Activated CD8-positive, alpha-beta memory T cell treated with anti-CD3 and anti-CD28 coated beads, Interleukin-2, amount 50 U/mL, for 1 hour (primary cell): ENCODE data around the gene TARBP1.

ENCODE experiments used
- DNase-seq: peaks from one replicate; pipeline ENCODE4 v3.0.0-alpha.2; 2020; ENCODE audit errors: extremely low read depth

TARBP1 gene

DNA sequence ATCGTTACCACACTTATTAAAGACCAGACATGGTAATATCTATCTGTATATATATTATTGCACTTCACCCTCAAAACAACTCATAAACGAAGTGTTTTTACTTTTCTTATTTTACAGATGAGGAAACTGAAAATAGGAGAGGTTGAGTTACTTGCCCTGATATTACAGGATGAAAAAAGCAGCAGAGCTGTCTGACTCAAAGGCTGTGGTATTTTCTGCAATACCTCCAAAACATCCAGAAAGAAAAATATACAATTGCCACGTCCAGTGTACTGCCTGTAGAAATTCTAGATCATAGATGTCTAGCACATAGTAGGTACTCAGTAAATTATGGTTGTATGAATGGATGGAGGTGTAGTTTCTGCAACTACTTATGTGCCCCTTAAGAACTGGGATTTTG, 5.2 kb upstream of the TARBP1 start:
- DNase-seq = no peak

DNA sequence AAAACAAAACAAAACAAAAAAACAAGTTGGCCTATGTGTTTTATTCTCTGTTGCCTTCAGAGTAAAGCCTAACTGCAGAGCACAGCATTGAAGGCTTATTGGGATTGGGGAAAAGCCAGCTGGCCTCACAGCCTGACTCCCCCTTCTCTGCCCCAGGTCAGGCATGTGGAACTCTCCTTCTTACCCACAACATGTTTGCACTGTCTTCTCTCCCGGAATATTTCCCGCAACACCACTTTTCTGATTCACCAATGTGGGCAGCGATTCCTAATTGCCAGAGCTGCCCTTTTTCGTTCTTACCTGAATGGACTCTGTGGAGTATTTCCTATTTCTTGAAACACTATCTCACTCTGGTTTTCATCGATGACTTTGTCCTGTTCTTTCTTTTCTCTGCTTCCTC, 2.8 kb upstream of the TARBP1 start:
- no peak for DNase-seq

DNA sequence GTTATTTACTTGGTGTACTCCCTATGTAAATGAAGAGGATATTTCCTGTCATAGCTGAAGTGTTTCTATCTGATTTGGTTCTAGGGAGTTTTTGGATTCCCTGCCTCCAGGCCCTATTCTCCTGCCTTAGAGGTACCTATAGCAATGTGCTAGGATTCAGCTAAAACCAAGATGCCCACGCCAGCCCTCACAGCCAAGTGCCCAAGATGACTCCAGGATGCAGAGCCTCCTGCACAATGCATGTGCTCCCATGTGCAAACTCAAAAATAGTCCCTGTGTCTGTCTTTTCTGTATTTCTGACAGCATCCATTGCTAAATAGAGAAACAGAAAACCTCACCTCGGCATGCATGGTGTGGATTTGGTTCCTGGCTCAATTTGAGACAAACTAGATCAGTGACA, 887 bp upstream of the TARBP1 start:
- no peak for DNase-seq

DNA sequence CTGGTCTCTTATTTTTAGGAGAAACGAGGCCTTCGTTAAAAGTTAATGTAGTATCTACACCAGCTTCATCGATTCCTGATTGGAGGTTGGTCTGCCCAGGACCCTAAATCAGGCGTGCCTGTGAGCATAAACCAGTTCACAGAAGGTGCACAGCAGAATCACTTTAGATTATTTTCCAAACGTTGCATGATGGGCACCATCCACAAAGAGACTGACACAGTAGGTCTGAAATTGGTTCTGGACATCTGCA, 256 bp upstream of the TARBP1 start:
- DNase-seq = no peak

GRCh38 chr1:234478152-234478480, 863 bp downstream of the TARBP1 start:
- peak; percentile 33 for DNase-seq

GRCh38 chr1:234477386-234478151, 1.4 kb downstream of the TARBP1 start:
- DNase-seq = no peak

DNA sequence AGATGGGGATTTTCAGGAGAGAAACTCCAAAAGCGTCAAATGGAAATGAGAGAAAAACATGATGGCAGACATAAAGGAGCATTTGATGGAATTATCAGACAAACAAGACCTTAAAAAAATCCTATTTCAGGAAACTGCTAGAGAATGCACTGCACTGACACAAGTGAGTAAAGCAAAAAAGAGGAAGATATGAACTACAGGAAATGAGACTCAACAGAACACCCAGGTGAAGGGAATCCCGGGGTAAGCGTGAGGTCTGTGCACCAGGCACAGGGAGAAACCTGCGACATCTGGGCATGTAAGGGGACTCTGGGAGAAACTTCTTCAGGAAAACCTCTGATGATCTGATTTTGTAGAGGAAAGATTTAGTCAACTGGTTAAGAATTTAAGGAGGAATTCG, 2.8 kb downstream of the TARBP1 start:
- no peak for DNase-seq

DNA sequence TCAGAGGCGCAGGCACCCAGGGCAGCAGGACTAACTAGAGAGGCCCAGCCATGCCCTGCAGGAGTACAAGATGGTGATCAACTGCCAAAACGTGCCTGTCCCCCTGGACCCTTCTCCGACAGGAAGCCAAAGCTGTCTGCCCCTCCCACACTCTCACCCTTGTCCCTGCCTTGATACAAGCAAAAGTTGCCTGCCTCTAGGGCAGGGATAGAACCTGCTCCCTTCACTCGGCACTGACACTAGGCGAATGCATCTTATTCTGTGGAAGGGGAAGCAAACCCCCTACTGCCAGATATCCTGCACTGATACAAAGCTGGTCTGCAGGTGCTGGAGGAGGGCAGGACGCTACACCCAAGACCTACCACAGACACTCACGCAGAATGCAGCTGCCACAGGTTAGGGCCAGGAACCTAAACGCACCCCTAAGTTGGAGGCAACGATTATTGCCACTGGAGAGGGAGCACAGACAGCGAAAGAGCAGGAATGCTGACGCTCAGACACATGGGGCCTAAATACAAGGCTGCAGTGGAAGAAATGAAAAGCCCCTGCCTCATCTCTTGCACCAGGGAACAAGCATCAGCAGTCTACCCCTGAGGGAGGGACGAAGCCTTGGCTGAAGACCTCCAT, 3.7 kb downstream of the TARBP1 start:
- no peak for DNase-seq

DNA sequence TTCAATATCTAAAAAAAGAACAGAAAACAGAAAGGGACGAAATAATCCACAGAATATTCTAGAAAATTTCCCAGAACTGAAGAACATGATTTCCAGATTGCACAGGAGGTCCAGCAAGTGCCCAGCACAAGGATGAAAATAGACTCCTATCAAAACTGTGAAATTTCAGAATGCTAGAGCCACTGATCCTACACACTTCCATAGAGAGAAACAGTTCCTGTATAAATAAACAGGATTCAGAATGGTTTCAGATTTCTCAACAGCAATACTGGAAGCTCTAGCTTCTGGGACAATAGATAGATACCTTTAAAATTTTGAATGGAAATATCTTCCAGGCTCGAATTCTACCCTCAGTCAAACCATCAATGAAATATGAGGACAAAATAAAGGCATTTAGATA, 4.6 kb downstream of the TARBP1 start:
- no peak for DNase-seq

- no peak for DNase-seq
Observed at GRCh38 chr1:234473118-234473517, 5.9 kb downstream of the TARBP1 start.

- no peak for DNase-seq
Observed at GRCh38 chr1:234469376-234469775, 9.6 kb downstream of the TARBP1 start.

DNA sequence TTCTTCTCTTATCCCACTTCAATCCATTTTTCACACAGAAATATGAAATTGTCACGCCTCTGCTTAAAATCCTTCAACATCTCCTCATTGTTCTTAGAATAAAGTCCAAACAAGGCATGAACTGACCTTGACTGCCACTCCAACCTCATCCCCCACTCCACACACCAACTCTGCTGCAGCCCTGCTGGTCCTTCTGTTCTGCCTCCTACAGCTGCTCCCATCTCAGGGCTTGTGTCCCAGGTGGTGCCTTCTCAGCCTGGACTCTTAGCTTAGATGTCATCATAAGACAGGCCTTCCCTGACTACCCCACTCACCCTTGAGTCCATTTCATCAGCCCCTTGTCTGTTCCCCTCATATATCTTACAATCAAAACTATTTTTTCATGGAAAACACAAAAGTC, 10.4 kb downstream of the TARBP1 start:
- DNase-seq = no peak

- no peak for DNase-seq
Observed at GRCh38 chr1:234467821-234468220, 11.2 kb downstream of the TARBP1 start.

- DNase-seq = no peak
Observed at GRCh38 chr1:234466945-234467344, 12.0 kb downstream of the TARBP1 start.

DNA sequence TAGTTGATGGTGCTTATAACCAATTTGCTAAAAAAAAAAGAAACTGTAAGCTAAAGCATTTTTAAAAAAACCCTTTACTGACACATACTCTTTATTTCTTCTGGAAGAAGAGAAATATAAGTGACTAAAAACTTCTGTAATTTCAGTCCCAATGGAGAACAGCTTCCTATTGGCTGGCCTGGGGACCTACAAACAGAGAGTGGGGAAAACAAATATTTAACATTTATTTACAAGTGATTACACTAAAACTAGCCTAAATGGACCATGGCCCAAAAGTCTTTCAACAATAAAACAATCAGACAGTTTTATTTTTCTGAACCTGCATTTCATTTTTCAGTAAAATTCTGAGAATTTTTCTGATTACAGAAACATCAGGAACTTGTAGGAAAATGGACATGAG, 15.2 kb downstream of the TARBP1 start:
- DNase-seq = no peak

DNA sequence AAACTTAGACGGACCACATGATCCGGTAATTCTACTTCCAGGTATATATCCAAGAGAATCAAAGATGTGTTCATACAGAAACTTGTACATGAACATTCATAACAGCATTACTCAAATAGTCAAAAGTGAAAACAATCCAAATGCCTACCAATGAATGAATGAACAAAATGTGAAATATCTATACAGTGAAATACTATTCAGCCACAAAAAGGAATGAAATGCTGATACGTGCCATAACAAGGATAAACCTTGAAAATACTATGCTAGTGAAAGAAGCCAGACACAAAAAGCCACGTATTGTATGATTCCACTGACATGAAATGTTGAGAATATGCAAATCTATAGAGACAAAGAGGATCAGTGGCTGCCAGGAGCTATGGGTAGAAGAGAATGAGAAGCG, 18.3 kb downstream of the TARBP1 start:
- DNase-seq = no peak

- no peak for DNase-seq
Observed at GRCh38 chr1:234458352-234459017, 20.5 kb downstream of the TARBP1 start.

GRCh38 chr1:234454926-234455325, 24.1 kb downstream of the TARBP1 start:
- no peak for DNase-seq

DNA sequence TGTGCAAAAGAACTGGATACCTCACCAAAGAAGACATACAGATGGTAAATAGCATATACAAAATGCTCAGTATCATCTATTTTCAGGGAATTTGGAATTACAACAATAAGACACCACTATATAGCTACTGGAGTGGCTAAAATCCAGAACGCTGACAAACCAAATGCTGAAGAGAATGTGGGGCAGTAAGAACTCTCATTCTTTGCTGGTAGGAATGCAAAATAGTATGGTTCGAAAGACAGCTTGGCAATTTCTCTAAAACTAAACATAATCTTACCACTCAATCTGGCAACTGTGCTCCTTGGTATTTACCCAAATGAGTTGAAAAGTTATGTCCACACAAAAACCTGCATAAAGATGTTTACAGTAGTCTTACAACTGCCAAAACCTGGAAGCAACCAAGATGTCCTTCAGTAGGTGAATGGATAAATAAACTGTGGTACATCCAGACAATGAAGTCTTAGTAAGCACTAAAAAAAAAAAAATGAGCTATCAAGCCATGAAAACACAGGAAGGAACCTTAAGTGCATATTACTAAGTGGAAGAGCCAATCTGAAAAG, 26.5 kb downstream of the TARBP1 start:
- no peak for DNase-seq

GRCh38 chr1:234440348-234440747, 38.6 kb downstream of the TARBP1 start:
- no peak for DNase-seq

GRCh38 chr1:234438579-234438978, 40.4 kb downstream of the TARBP1 start:
- DNase-seq = no peak

- DNase-seq = no peak
Observed at GRCh38 chr1:234437423-234438171, 41.4 kb downstream of the TARBP1 start.

DNA sequence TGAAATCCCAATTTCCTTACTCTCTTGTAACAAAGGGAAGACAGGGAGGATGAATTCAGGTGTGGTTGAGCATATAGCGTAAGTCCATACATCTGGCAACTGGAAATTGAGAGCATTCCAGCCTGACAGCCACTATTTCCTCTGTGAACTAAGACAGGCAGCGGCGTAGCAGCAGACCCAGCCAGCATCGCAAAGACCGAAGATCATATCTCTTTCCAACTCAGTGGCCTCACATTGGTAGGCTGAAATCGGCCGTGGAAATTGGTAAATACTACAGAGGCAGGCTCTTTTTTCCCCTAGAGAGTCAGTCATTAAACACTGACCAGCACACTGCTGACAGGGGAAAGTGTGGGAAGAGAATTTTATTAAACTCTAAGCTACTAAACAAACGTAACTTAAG, 43.4 kb downstream of the TARBP1 start:
- no peak for DNase-seq
